Endothelial cell of umbilical vein (primary cell): ENCODE data around the gene PPP2R2C.

Source experiments
- EZH2 ChIP-seq: IDR thresholded peaks from 2 replicates; pipeline ENCODE4 v1.6.1; 2012; ENCODE audit warnings: borderline replicate concordance, low read depth, mild to moderate bottlenecking, moderate library complexity, low read length, inconsistent platforms; ENCODE audit not compliant: severe bottlenecking
- FOS ChIP-seq: IDR thresholded peaks from 2 replicates; pipeline ENCODE4 v1.6.1; 2011; ENCODE audit warnings: mild to moderate bottlenecking, low read length, moderate library complexity, borderline replicate concordance; ENCODE audit not compliant: insufficient read depth
- GATA2 ChIP-seq: IDR thresholded peaks from 2 replicates; pipeline ENCODE4 v1.7.0; 2011; ENCODE audit warnings: low read depth, mild to moderate bottlenecking, moderate library complexity, mixed read lengths, low read length; ENCODE audit not compliant: insufficient read length, insufficient read depth
- JUN ChIP-seq: IDR thresholded peaks from 2 replicates; pipeline ENCODE4 v1.6.1; 2011; ENCODE audit warnings: borderline replicate concordance, low read depth; ENCODE audit not compliant: insufficient read length, insufficient read depth
- MYC ChIP-seq: IDR thresholded peaks from one replicate; pipeline ENCODE4 v1.6.1; 2011; ENCODE audit warnings: mild to moderate bottlenecking, low read depth, low read length
- POLR2A ChIP-seq: IDR thresholded peaks from 2 replicates; pipeline ENCODE4 v1.6.1; 2012; ENCODE audit warnings: low read depth, mild to moderate bottlenecking, control low read depth, low read length
- POLR2AphosphoS5 ChIP-seq: IDR thresholded peaks from 2 replicates; pipeline ENCODE4 v1.6.1; 2012; ENCODE audit warnings: low read depth, mild to moderate bottlenecking, control low read depth, low read length, moderate library complexity; ENCODE audit not compliant: insufficient read depth
- TF ChIP-seq, protein P1 (sequence below), 2 donors: IDR thresholded peaks; 1 replicate in 1 of 2; 2 replicates in 1 of 2; pipeline ENCODE4 v1.5.1; 2011; ENCODE audit warnings: low read length in 2 of 2, mild to moderate bottlenecking in 2 of 2, moderate library complexity in 2 of 2, control low read depth in 1 of 2, inconsistent platforms in 1 of 2, low read depth in 1 of 2; ENCODE audit not compliant: insufficient read depth in 1 of 2; ENCODE audit errors: extremely low read depth in 1 of 2

DNA sequence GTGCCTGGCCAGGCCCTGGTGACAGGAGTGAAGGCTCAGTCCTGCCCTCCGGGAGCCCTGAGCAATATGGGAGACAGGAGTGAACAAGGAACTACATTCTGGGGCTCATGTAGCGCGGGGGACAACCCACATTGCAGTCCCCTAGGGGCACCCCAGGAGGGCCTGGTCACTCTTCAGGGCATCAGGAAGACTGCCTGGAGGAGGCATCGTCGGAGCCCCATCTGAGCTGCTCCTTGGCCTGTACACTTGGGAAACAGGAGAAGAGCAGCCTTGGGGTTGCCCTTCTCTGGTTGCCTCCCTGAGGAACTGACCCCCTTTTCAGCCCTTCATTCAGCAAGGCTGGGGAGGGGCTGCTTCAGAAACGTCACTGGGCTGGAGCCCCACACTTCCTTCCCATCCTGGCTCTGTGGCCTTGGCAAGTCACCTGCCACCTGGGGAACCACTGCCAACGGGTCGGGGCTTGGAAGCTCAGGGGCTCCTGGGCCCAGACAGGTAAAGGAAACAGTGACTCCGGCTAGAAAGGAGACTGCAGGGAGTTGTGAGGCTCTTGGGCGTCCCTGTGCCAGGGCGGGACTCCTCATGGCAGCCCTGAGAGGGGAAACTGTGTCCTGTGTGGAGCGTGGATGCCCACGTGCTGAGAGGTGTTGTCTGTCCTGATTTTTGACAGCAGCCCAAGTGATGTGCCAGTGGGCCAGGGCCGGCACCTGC is 192.7 kb downstream of the PPP2R2C start:
- TF ChIP-seq, protein P1, sequence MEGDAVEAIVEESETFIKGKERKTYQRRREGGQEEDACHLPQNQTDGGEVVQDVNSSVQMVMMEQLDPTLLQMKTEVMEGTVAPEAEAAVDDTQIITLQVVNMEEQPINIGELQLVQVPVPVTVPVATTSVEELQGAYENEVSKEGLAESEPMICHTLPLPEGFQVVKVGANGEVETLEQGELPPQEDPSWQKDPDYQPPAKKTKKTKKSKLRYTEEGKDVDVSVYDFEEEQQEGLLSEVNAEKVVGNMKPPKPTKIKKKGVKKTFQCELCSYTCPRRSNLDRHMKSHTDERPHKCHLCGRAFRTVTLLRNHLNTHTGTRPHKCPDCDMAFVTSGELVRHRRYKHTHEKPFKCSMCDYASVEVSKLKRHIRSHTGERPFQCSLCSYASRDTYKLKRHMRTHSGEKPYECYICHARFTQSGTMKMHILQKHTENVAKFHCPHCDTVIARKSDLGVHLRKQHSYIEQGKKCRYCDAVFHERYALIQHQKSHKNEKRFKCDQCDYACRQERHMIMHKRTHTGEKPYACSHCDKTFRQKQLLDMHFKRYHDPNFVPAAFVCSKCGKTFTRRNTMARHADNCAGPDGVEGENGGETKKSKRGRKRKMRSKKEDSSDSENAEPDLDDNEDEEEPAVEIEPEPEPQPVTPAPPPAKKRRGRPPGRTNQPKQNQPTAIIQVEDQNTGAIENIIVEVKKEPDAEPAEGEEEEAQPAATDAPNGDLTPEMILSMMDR (IDR thresholded peaks at IDR 0.05; ENCODE audit: extremely low read depth in 1 of 2, insufficient read depth in 1 of 2, low read depth in 1 of 2, low read length in 2 of 2) = no peak
- TF ChIP-seq POLR2A (no peak), MYC (no peak), FOS (no peak), POLR2AphosphoS5 (no peak), EZH2 (no peak), JUN (no peak), GATA2 (no peak)
